PC-9 (cell line): ENCODE results near the gene B9D1. TPM values are rescaled to one million over a fixed set of nuclear protein-coding genes. Genes with fewer than 3 reads are reported as not detected.

Experiments used
- BruUV-seq: library from RNA; stranded (reverse); fragments of 400-500 nt; replicated peaks from 2 replicates; lab custom pipeline; 2021; lab: Mats Ljungman, UMichigan
- CTCF ChIA-PET: fragments of 300-600 bp; sonication (Branson Sonifier 250); formaldehyde crosslinking; loops from one replicate; lab custom pipeline; 2022; ENCODE audit warnings: antibody characterized with exemption; lab: Charles Lee
- POLR2A ChIA-PET: fragments of 300-600 bp; sonication (Branson Sonifier 250); formaldehyde crosslinking; loops from one replicate; lab custom pipeline; 2022; ENCODE audit warnings: antibody characterized with exemption; ENCODE audit not compliant: unreplicated experiment; lab: Charles Lee
- DNase-seq, 2 experiments: peaks; one replicate each; pipeline versions ENCODE4 v3.0.0 to v3.0.0-alpha.2; 2015 to 2022; ENCODE audit warnings: mixed read lengths in 1 of 2
- H2AFZ ChIP-seq: fragments of 200-600 bp; sonication (generic); 2 replicates; pipeline ENCODE4 v1.8.1; 2017; ENCODE audit warnings: antibody characterized with exemption
- H3F3A ChIP-seq: fragments of 200-600 bp; sonication (generic); 2 replicates; pipeline ENCODE4 v1.8.1; 2017; ENCODE audit warnings: antibody characterized with exemption, mild to moderate bottlenecking, low read depth; ENCODE audit not compliant: insufficient read depth
- H3K27ac ChIP-seq: fragments of 200-600 bp; sonication (generic); 2 replicates; pipeline ENCODE4 v1.6.1; 2016; ENCODE audit warnings: mixed run types
- H3K27me3 ChIP-seq: fragments of 200-600 bp; sonication (generic); 2 replicates; pipeline ENCODE4 v1.6.1; 2016; ENCODE audit warnings: low read depth, mixed run types; ENCODE audit not compliant: insufficient read depth
- H3K36me3 ChIP-seq: fragments of 200-600 bp; sonication (generic); 2 replicates; pipeline ENCODE4 v1.6.1; 2016; ENCODE audit warnings: low read depth, mixed run types
- H3K4me1 ChIP-seq: fragments of 200-600 bp; sonication (generic); replicated peaks from 2 replicates; pipeline ENCODE4 v1.6.1; 2016; ENCODE audit warnings: mixed run types; ENCODE audit not compliant: insufficient read depth
- H3K4me2 ChIP-seq: fragments of 200-600 bp; sonication (generic); 2 replicates; pipeline ENCODE4 v1.6.1; 2017; ENCODE audit warnings: mixed run types
- H3K4me3 ChIP-seq: fragments of 200-600 bp; sonication (generic); 2 replicates; pipeline ENCODE4 v1.6.1; 2016; ENCODE audit warnings: mixed run types
- H3K79me2 ChIP-seq: fragments of 200-600 bp; sonication (generic); 2 replicates; pipeline ENCODE4 v1.6.1; 2017; ENCODE audit warnings: low read depth, mixed run types
- H3K9me2 ChIP-seq: fragments of 200-600 bp; sonication (generic); 2 replicates; pipeline ENCODE4 v1.8.1; 2017; ENCODE audit warnings: mild to moderate bottlenecking; ENCODE audit not compliant: insufficient read depth
- H3K9me3 ChIP-seq: fragments of 200-600 bp; sonication (generic); 2 replicates; pipeline ENCODE4 v1.8.1; 2016; ENCODE audit warnings: low read depth; ENCODE audit not compliant: insufficient read depth
- H4K20me1 ChIP-seq: fragments of 200-600 bp; sonication (generic); 2 replicates; pipeline ENCODE4 v1.8.1; 2017; ENCODE audit not compliant: insufficient read depth
- EZH2 ChIP-seq: fragments of 200-600 bp; sonication (generic); IDR thresholded peaks from 2 replicates; pipeline ENCODE4 v1.8.0; 2017; ENCODE audit warnings: antibody characterized with exemption, low read depth
- intact Hi-C: fragments of 100-400 bp; cut with micrococcal nuclease; formaldehyde crosslinking; loops from one replicate; pipeline ENCODE4 v1.10.0; 2022; ENCODE audit not compliant: unreplicated experiment
- total RNA-seq: library from RNA; stranded (reverse); gene quantifications from 2 replicates; pipeline ENCODE4 v1.2.3, GENCODE V29; 2021
- TF ChIP-seq, protein P1 (sequence below): fragments of 200-600 bp; sonication (generic); conservative IDR thresholded peaks from 2 replicates; pipeline ENCODE4 v1.6.1; 2017; ENCODE audit warnings: mixed run types, antibody characterized with exemption, mild to moderate bottlenecking, moderate library complexity

Gene B9D1
- total RNA-seq, 1 experiment from 2014 or later, result 40.2 TPM

DNA sequence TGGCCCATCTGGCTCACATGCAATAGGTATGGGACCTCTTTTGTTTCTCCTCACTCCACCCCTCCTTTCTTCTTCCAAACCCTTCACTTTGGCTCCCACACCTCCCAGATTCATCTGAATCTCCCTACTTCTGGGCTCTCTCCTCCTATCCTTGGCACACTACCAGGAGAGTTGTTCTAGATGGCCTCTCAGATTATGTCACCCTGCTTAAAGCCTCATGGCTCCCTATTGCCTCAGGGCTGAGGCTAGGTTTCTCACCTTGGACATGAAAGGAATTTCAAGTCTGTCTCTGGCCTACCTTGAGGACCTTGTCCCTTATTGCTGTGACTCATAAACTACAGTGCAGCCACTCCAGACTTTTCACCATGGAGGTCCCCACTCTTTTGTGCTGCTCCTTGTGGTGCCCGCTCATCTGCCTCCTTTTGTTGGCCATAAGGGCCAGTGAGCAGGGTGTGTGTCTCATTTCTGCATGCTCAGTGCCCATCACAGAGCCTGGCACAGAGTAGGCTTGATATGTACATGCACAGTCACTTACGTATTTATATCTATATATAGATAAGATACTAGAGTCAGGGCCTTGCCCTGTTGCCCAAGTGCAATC lies 25.5 kb upstream of the B9D1 start:
- Histone ChIP-seq H3K9me3 (no peaks in the 10 kb centered on the region), H3K27me3 (no peaks in the 10 kb centered on the region), H3K36me3 (0 out of 2 replicates have a peak, but pooled peaks cover 5% of the 10 kb centered on the region), H3K79me2 (no peaks in the 10 kb centered on the region), H3K4me3 (no peak overlapping the region), H3K9me2 (no peaks in the 10 kb centered on the region), H4K20me1 (no peaks in the 10 kb centered on the region), H3K4me2 (peak overlapping the region; percentile 10; the same call in 1 of the 2 replicates), H3K27ac (0 out of 2 replicates have a peak overlapping the region, but pooled peaks have one; percentile 3), H3K4me1 (peaks cover 15% of the 10 kb centered on the region), H3F3A (peaks cover 20% of the 10 kb centered on the region; the same call in 1 of the 2 replicates), H2AFZ (no peak overlapping the region)
- TF ChIP-seq, protein P1, sequence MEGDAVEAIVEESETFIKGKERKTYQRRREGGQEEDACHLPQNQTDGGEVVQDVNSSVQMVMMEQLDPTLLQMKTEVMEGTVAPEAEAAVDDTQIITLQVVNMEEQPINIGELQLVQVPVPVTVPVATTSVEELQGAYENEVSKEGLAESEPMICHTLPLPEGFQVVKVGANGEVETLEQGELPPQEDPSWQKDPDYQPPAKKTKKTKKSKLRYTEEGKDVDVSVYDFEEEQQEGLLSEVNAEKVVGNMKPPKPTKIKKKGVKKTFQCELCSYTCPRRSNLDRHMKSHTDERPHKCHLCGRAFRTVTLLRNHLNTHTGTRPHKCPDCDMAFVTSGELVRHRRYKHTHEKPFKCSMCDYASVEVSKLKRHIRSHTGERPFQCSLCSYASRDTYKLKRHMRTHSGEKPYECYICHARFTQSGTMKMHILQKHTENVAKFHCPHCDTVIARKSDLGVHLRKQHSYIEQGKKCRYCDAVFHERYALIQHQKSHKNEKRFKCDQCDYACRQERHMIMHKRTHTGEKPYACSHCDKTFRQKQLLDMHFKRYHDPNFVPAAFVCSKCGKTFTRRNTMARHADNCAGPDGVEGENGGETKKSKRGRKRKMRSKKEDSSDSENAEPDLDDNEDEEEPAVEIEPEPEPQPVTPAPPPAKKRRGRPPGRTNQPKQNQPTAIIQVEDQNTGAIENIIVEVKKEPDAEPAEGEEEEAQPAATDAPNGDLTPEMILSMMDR, result no peak
- no peak for TF ChIP-seq EZH2
- DNase-seq, result peak; percentile 79 to 92
- ChIA-PET POLR2A (interaction anchor here (1.0 kb wide), 1 partner anchor 10 kb away, joined by 11 read pairs; no protein-coding TSS in a partner anchor), CTCF (no interaction called here)
- intact Hi-C loops, result no loop called here
- BruUV-seq, result no TSS peak

DNA sequence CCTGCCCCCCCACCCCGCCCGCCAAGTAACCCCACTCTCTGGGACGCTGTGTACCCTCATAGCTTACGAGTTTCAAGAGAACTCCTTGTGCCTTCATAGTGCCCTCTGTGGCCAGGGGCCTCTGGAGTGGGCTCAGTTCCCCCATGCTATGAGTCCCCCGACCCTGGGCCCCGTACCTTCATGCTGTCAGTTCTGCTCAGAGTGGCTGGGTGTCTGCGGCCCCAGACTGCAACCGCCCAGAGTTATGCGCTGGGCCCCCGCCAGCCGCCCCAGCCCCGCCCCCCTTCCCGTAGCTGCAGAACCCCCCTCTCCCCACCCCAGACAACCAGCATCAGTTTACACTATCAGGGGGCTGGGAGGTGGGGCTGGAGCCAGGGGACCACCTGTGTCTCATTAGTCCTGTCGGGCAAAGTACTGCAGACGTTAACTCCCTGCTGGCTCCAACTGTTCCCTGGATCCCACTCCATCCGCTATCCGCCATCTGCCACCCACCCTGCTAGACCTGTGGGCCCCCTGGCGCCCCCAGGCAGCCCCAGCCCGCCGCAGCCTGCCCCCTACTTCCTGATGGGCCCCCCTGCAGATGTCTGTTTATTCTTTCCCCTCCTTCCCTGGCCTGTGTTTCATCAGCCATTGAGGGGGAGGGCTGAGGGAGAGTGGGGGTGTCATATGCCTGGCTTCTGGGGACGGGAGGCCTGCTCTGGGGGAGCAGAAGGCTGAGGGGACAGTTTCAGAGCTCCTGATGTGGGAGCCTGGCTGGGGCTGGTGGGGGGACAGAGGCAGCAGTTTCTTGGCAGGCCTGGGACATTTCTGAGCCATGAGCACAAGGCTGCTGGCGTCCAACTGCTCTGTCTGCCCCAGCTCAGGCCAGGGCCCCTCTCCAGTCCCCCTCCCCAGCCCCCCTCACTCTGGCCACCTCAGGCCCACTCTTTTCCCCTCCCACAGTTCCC lies 24.7 kb upstream of the B9D1 start, which contains the start of gene MFAP4:
MFAP4 (minus strand) TSS at position 217 of the 947 bp plus-strand sequence; CDS start at position 182, 35 bp downstream.
- Histone ChIP-seq H3K36me3 (0 out of 2 replicates have a peak, but pooled peaks cover 11% of the 10 kb centered on the region), H3K4me1 (peaks cover 15% of the 10 kb centered on the region), H3K4me2 (peak within 1 kb of the TSS; percentile 10; the same call in 1 of the 2 replicates), H2AFZ (no peak within 1 kb of the TSS), H3K9me2 (no peaks in the 10 kb centered on the region), H3K27me3 (no peaks in the 10 kb centered on the region), H3K9me3 (no peaks in the 10 kb centered on the region), H3K4me3 (no peak within 1 kb of the TSS), H3K27ac (no peak within 1 kb of the TSS), H3K79me2 (no peaks in the 10 kb centered on the region), H3F3A (peaks cover 20% of the 10 kb centered on the region; the same call in 1 of the 2 replicates), H4K20me1 (no peaks in the 10 kb centered on the region)
- intact Hi-C loops, result no loop called here
- ChIA-PET POLR2A (interaction anchor here (0.6 to 2.1 kb wide), 2 partner anchors 9 to 25 kb away, joined by 3 to 21 read pairs; partner anchors contain the start of genes B9D1 and MAPK7), CTCF (no interaction called here)
- TF ChIP-seq, protein P1, result no peak
- no peak for TF ChIP-seq EZH2
- BruUV-seq, result no TSS peak
- DNase-seq, result no peak
